SIG-M5 (cell line): ENCODE measurements around the gene STARD7.
A peak's percentile ranks its signal among the peaks of the same experiment; 100 is the strongest.
"Not testable (repeated sequence)": the region's sequence is repeated elsewhere in the genome, so short reads cannot be mapped to it uniquely, and the experiment has no call there.

Experiments used
- DNase-seq: peaks from one replicate; lab custom pipeline; 2025; lab: John Stamatoyannopoulos, UW

Gene STARD7

DNA sequence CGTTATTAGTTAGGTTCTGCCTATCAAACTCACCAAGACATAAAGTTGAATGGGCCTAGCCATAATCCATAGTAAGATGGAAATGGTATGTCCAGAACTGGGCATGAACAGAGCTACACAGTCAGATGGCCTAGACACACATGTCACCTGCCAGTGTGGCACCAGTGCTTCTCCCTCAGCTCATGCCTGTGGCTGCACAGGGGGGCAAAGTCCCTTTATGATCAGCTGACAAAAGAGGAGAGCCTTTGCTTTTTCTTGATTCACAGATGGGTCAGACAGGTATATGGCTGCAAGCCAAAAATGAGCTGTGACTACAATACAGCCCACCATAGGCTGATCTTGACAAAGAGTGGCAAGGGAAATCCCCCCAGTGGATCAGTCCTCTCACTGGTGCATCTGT is 28.3 kb upstream of the STARD7 start:
- DNase-seq, result no peak

- DNase-seq, result no peak
These were observed 25.3 kb upstream of the STARD7 start for GRCh38 chr2:96233880-96234316.

GRCh38 chr2:96233436-96233835 is 24.8 kb upstream of the STARD7 start:
- peak; percentile 12 for DNase-seq

GRCh38 chr2:96231316-96231715 is 22.7 kb upstream of the STARD7 start:
- no peak for DNase-seq

- peak; percentile 84 for DNase-seq
These were observed 16.4 kb upstream of the STARD7 start for GRCh38 chr2:96225016-96225533.

- DNase-seq, result peak; percentile 10
These were observed 12.5 kb upstream of the STARD7 start for GRCh38 chr2:96221106-96221505.

DNA sequence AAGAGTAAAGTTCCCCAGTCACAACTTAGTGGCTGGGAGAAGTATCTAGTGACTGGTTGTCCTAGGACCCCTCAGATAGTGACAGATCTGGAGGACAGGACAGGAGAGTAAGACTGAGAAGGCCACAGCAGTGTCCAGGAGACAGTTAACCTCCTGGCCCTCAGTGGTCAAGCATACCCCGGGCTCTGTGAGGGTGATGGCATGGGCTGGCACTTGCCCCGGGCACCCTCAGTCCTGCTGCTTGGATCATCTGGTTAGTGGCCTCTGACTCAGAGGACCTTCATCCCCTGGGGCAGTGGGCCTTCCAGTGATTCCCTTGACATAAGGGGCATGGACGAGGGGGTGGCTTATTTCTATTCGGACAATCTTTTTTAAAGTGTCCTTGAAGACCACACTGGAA is 11.3 kb upstream of the STARD7 start:
- not testable (repeated sequence) for DNase-seq

DNA sequence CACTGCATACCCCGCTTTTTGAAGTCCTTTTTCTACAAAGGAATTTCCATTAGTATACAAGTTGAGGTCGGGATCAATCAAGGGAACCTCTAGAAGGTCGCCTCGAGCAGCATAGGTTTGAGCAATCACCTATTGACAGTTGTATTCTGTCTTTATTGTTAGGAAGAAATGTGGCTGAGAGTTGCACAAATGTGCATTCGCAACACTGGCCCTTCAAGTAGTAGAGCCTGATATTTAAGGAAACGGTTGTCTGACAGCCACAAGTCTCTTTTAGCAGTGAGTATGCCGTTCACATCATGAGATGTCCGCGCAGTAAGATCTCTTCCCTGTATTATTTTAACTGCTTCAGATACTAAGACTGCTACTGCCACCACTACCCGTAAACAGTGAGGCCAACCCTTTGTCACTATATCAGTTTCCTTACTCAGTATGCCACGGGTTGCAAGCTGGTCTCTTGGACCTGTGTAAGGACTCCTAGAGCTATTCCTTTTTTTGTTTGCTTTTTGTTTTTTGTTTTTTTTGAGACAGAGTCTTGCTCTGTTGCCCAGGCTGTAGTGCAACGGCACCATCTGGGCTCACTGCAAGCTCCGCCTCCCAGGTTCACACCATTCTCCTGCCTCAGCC is 10.0 kb upstream of the STARD7 start:
- peak; percentile 70 for DNase-seq

DNA sequence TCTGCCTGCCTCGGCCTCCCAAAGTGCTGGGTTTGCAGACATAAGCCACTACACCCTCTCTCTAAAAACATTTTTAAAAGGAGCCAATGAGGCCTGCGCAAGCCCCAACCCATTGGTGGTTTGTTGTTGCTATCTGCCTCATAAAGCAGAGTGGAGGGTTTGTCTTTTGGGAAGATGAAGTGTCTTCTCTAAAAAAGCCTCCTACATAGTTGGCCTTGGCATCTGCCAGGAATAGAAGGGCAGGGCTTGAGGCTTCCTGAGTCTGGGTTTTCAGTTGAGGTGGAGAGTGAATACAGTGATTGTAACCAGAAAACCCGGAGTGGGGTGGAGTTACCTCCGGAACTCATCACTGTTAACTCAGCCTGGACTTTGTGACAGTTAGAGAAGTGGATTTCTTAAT is 5.9 kb upstream of the STARD7 start:
- DNase-seq, result no peak

GRCh38 chr2:96213379-96213778 is 4.8 kb upstream of the STARD7 start:
- no peak for DNase-seq

DNA sequence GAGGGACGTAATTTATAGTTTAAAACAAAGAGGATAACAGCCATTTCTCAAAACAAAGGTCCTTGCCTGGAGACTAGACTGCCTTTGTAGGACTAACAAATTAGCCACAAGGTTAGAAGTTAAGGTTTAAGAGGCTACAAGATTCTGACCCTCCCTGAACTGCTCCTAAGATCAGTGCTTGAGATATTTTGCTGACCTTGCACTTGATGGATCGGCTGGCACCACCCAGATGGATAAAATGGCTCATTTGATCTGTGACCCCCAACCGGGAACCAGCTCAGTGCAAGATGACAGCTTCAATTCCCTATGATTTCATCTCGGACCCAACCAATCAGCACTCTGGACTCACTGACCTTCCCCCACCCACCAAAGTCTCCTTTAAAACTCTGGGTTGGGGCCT is 3.7 kb upstream of the STARD7 start:
- no peak for DNase-seq

- DNase-seq, result no peak
These were observed 1.1 kb upstream of the STARD7 start for GRCh38 chr2:96209729-96210085.

- DNase-seq, result no peak
These were observed 543 bp upstream of the STARD7 start for GRCh38 chr2:96209011-96209728.

- DNase-seq, result no peak
These were observed 869 bp downstream of the STARD7 start for GRCh38 chr2:96207774-96208142.

GRCh38 chr2:96207073-96207773 is 1.4 kb downstream of the STARD7 start:
- no peak for DNase-seq

- DNase-seq, result no peak
These were observed 2.7 kb downstream of the STARD7 start for GRCh38 chr2:96205888-96206287.

- DNase-seq, result no peak
These were observed 3.6 kb downstream of the STARD7 start for GRCh38 chr2:96204836-96205624.

DNA sequence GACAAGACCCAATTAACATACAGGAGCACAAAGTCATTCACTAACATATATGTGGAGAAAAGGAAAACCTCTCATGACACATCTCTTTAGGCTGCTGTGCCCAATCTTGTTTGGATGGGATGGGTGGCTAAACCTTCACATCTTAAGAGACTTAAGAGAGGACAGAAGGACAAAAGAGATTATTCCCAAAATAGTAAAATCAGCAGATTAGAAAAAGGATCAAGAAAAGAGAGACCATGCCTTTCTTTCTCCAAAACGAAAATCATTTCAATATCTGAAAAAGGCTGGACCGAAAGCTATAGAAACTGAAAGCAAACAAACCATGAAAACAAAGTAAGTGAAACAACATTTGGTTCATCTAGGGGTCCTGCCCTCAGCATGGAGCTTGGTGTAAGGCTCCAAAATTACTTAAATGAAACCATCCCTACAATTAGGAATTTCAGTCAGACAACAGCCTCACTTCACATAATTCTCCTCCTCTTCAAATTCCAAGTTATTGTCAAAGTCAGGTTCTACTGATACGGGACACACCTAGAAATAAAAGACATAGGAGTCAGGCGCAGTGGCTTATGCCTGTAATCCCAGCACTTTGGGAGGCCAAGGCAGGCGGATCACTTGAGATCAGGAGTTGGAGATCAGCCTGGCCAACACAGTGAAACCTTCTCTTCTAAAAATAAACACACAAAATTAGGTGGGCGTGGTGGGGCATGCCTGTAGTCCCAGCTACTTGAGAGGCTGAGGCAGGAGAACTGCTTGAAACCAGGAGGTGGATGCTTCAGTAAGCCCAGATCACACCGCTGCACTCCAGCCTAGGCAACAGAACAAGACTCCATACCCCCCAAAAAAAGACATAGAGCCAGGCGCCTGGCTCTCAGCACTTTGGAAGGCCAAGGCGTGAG is 5.2 kb downstream of the STARD7 start:
- no peak for DNase-seq

DNA sequence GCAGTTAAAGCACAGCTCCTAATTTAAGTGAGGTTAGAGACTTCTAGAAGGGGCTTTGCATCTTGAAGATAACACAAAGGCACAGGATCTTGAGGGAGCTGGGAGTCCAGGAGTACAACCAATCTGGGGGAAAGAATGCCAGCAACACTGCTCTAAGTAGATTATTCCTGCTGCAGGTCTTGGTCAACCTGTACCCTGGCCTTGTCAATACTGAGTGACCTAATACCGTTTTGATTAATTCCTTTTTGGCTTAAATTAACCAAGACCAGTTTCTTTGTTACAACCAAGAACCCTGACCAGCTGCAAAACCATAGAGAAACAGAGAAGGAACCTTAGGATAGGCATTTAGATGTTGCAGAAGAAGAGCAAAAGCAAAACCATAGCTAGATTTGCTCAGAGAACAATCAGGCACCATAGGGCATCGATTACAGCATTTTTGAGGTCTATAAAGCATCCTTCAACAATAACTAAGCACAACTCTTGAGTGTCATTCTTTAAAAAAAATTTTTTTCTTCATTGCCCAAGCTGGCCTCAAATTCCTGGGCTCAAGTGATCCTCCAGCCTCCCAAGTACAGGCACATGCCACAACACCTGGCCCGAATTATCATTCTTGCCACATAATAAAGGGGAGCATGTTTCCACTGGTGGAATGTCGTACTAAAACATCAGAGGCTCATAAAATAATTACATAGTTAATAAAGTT is 6.3 kb downstream of the STARD7 start:
- DNase-seq, result no peak

DNA sequence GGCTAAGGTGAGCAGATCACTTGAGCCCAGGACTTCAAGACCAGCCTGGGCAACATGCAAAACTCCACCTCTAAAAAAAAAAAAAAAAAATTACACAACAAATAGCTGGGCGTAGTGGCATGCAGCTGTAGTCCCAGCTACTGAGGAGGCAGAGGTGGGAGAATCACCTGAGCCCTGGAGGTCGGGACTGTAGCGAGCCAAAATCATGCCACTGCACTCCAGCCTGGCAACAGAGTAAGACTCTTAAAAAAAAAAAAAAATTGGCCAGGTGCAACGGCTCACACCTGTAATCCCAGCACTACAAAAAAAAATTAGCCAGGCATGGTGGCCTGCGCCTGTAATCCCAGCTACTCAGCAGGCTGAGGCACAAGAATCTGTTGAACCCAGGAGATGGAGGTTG is 7.3 kb downstream of the STARD7 start:
- no peak for DNase-seq

- DNase-seq, result no peak
These were observed 9.7 kb downstream of the STARD7 start for GRCh38 chr2:96198921-96199320.
